SU-DHL-6 (cell line): Measurements from ENCODE around the gene AHDC1.
"Not testable (repeated sequence)": the region's sequence is repeated elsewhere in the genome, so short reads cannot be mapped to it uniquely, and the experiment has no call there.

Experiments
- H2AFZ ChIP-seq: fragments of 200-600 bp; sonication (generic); 2 replicates; pipeline ENCODE4 v1.6.1; 2014; ENCODE audit warnings: low read depth, mild to moderate bottlenecking, moderate library complexity, mixed read lengths, antibody characterized with exemption, low read length; ENCODE audit not compliant: severe bottlenecking
- H3F3A ChIP-seq: fragments of 200-600 bp; shearing (Covaris generic); 2 replicates; pipeline ENCODE4 v1.6.0; 2016; ENCODE audit warnings: antibody characterized with exemption, mild to moderate bottlenecking; ENCODE audit not compliant: insufficient read depth
- H3K27ac ChIP-seq: fragments of 200-600 bp; sonication (generic); 2 replicates; pipeline ENCODE4 v1.5.1; 2016; ENCODE audit warnings: low read depth, mild to moderate bottlenecking, low read length, moderate library complexity, mixed read lengths
- H3K27me3 ChIP-seq: fragments of 200-600 bp; sonication (generic), shearing (Covaris generic); 2 replicates; pipeline ENCODE4 v1.6.0; 2014; ENCODE audit warnings: mild to moderate bottlenecking, low read length
- H3K36me3 ChIP-seq: fragments of 200-600 bp; sonication (generic); 2 replicates; pipeline ENCODE4 v1.6.1; 2014; ENCODE audit warnings: mild to moderate bottlenecking, low read length, mixed read lengths
- H3K4me2 ChIP-seq: fragments of 300-600, 200-600 bp; shearing (Covaris generic), sonication (generic); 2 replicates; pipeline ENCODE4 v1.6.0; 2014; ENCODE audit warnings: low read length, low read depth, mild to moderate bottlenecking; ENCODE audit not compliant: poor library complexity, severe bottlenecking
- H3K4me3 ChIP-seq: fragments of 200-600 bp; sonication (generic); 2 replicates; pipeline ENCODE4 v1.5.1; 2014; ENCODE audit warnings: antibody characterized with exemption, low read length, mild to moderate bottlenecking, mixed read lengths; ENCODE audit not compliant: insufficient read depth, poor library complexity, severe bottlenecking
- H3K79me2 ChIP-seq: fragments of 200-600 bp; sonication (generic); 2 replicates; pipeline ENCODE4 v1.6.1; 2014; ENCODE audit warnings: mild to moderate bottlenecking, low read length, moderate library complexity; ENCODE audit not compliant: insufficient read depth
- H3K9ac ChIP-seq: fragments of 200-600 bp; sonication (generic); 2 replicates; pipeline ENCODE4 v1.7.0; 2014; ENCODE audit warnings: mild to moderate bottlenecking, low read length
- H3K9me2 ChIP-seq: fragments of 200-600 bp; sonication (generic); replicated peaks from 2 replicates; pipeline ENCODE4 v1.6.1; 2014; ENCODE audit warnings: low read length; ENCODE audit not compliant: insufficient read depth
- H3K9me3 ChIP-seq: fragments of 200-600 bp; sonication (generic); 2 replicates; pipeline ENCODE4 v1.6.1; 2014; ENCODE audit warnings: low read length, mixed read lengths; ENCODE audit not compliant: insufficient read depth
- H4K20me1 ChIP-seq: fragments of 200-600 bp; sonication (generic); 2 replicates; pipeline ENCODE4 v1.6.1; 2014; ENCODE audit warnings: low read depth, mild to moderate bottlenecking, antibody characterized with exemption, low read length, moderate library complexity, mixed read lengths
- CTCF ChIP-seq: fragments of 200-600 bp; sonication (generic); IDR thresholded peaks from one replicate; pipeline ENCODE4 v1.5.1; 2017; ENCODE audit warnings: antibody characterized with exemption, mild to moderate bottlenecking, low read length, moderate library complexity; ENCODE audit not compliant: insufficient read depth, poor library complexity, severe bottlenecking
- EZH2phosphoT487 ChIP-seq: fragments of 200-600 bp; sonication (generic), shearing (Covaris generic); conservative IDR thresholded peaks from 2 replicates; pipeline ENCODE4 v1.6.1; 2018; ENCODE audit warnings: mild to moderate bottlenecking, antibody characterized with exemption, low read length, moderate library complexity, mixed read lengths

The AHDC1 gene

GRCh38 chr1:27504588-27505419 is 99.1 kb downstream of the AHDC1 start:
- H3K9ac ChIP-seq = no peak overlapping the region
- H3K36me3 ChIP-seq = no peaks in the 10 kb centered on the region
- no peak overlapping the region for H3K4me2 ChIP-seq
- no peaks in the 10 kb centered on the region for H3K79me2 ChIP-seq
- TF ChIP-seq EZH2phosphoT487 (no peak), CTCF (no peak)
- H2AFZ ChIP-seq = no peak overlapping the region
- H4K20me1 ChIP-seq = no peaks in the 10 kb centered on the region
- H3K9me2 ChIP-seq = no peaks in the 10 kb centered on the region
- H3K27ac ChIP-seq = no peak overlapping the region
- no peaks in the 10 kb centered on the region for H3K9me3 ChIP-seq
- no peaks in the 10 kb centered on the region for H3K27me3 ChIP-seq
- no peaks in the 10 kb centered on the region for H3F3A ChIP-seq
- H3K4me3 ChIP-seq = no peak overlapping the region

DNA sequence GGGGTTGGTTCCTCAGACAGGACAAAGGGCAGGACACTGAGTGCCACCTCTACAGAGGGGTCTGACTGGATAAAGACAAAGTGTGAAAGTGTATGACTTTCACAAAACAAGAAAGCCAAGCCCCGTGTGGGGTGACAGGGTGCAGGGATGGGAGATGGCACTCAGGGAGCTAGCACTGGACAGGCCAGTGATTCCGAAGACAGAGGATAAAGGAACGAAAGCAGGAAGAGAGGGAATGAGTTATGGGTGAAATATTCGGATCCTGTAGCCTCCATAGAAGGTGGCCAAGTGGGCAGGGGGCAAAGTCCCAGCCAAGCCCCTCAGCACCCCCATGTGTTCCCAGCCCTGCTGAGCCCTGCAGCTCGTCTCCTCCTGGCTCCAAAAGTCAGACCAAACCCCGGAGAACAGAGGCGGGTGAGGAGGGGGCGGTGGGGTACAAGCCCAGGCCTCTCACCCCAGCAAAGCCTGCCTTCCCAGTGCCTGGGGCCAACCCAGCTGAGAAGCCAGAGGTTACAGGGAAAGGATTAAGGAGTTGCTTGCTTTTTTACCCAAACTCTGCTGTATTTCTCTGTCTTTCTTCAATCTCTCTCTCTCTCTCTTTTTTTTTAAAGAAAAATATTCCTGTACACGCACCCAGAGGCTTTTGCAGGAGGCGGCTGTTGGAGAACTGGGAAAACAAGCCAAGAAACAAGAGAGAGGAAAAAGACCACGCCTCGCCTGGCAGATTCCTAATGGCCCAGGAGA is 99.9 kb downstream of the AHDC1 start:
- Histone ChIP-seq H4K20me1 (no peaks in the 10 kb centered on the region), H3K36me3 (no peaks in the 10 kb centered on the region), H3K4me3 (no peak overlapping the region), H3K79me2 (no peaks in the 10 kb centered on the region), H3K9me3 (no peaks in the 10 kb centered on the region), H3K27ac (no peak overlapping the region), H3K4me2 (no peak overlapping the region), H2AFZ (no peak overlapping the region), H3K27me3 (no peaks in the 10 kb centered on the region), H3F3A (no peaks in the 10 kb centered on the region), H3K9me2 (no peaks in the 10 kb centered on the region), H3K9ac (no peak overlapping the region)
- TF ChIP-seq EZH2phosphoT487 = no peak
- no peak for TF ChIP-seq CTCF

DNA sequence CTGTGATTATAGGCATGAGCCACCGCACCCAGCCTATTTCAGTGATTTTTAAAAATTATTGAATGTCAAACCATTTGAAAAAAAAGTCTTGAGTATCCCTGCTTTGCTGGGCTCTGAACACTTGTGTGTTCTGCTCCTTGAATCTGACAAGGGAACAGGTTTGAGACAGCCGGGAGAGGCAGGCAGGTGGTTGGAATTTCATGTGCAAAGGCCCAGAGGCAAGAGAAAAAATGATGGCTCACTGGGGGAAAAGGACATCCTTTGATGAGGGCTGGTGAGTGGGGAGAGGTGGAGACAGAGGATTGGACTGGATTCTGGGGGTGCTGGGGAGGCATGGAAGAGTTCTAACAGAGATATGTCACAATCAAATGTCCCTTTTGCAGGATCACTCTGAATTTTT is 100.9 kb downstream of the AHDC1 start:
- no peak overlapping the region for H3K4me3 ChIP-seq
- H2AFZ ChIP-seq = no peak overlapping the region
- H3K9ac ChIP-seq = no peak overlapping the region
- H3K79me2 ChIP-seq = no peaks in the 10 kb centered on the region
- H3K27ac ChIP-seq = no peak overlapping the region
- no peaks in the 10 kb centered on the region for H3K9me3 ChIP-seq
- TF ChIP-seq EZH2phosphoT487 (no peak), CTCF (no peak)
- no peak overlapping the region for H3K4me2 ChIP-seq
- no peaks in the 10 kb centered on the region for H3K36me3 ChIP-seq
- H3K9me2 ChIP-seq = no peaks in the 10 kb centered on the region
- H3F3A ChIP-seq = no peaks in the 10 kb centered on the region
- H3K27me3 ChIP-seq = no peaks in the 10 kb centered on the region
- no peaks in the 10 kb centered on the region for H4K20me1 ChIP-seq

GRCh38 chr1:27501159-27501558 is 102.8 kb downstream of the AHDC1 start:
- H3K9me2 ChIP-seq, H4K20me1 ChIP-seq, H3K27me3 ChIP-seq, H3K27ac ChIP-seq, H3K36me3 ChIP-seq, H3K9ac ChIP-seq, H3K4me3 ChIP-seq, H2AFZ ChIP-seq, H3F3A ChIP-seq, H3K4me2 ChIP-seq, H3K9me3 ChIP-seq, H3K79me2 ChIP-seq: not testable (repeated sequence)
